ENCODE data around the gene PCARE. TPM values are rescaled to one million over a fixed set of nuclear protein-coding genes. Genes with fewer than 3 reads are reported as not detected.

Gene PCARE
- total and polyA plus RNA-seq, 5 donors from 2014 or later, result not detected

Other genes with a start within 250 kb of the PCARE start
- gene TRMT61B, start 204.2 kb downstream of the PCARE start, total RNA-seq, result 18.0 TPM
- 10 to 100 TPM; 19.7 to 23.6 (median 22.4) TPM for gene TRMT61B, start 204.2 kb downstream of the PCARE start, polyA plus RNA-seq
- gene WDR43, start 179.9 kb downstream of the PCARE start, total RNA-seq, result 70.1 TPM
- gene WDR43, start 179.9 kb downstream of the PCARE start, polyA plus RNA-seq, result 10 to 100 TPM; 27.4 to 44.7 (median 39.3) TPM
- gene TOGARAM2, start 93.2 kb downstream of the PCARE start, total RNA-seq, result 9.3 TPM
- 1 to 10 TPM in 3 of 4 donors, not detected in 1; 1.5 to 2.4 (median 1.7) TPM for gene TOGARAM2, start 93.2 kb downstream of the PCARE start, polyA plus RNA-seq
- 37.7 TPM for gene CLIP4, start 40.9 kb upstream of the PCARE start, total RNA-seq
- gene CLIP4, start 40.9 kb upstream of the PCARE start, polyA plus RNA-seq, result 10 to 100 TPM; 13.5 to 22.5 (median 16.9) TPM